Endothelial cell of umbilical vein (primary cell): Measurements from ENCODE around the gene TBCE.

Experiments used
- EZH2 ChIP-seq: IDR thresholded peaks from 2 replicates; pipeline ENCODE4 v1.6.1; 2012; ENCODE audit warnings: borderline replicate concordance, low read depth, mild to moderate bottlenecking, moderate library complexity, low read length, inconsistent platforms; ENCODE audit not compliant: severe bottlenecking
- POLR2AphosphoS5 ChIP-seq: IDR thresholded peaks from 2 replicates; pipeline ENCODE4 v1.6.1; 2012; ENCODE audit warnings: low read depth, mild to moderate bottlenecking, control low read depth, low read length, moderate library complexity; ENCODE audit not compliant: insufficient read depth
- TF ChIP-seq, protein P1 (sequence below): IDR thresholded peaks from 2 replicates; pipeline ENCODE4 v1.6.1; 2011; ENCODE audit not compliant: insufficient read depth, insufficient read length

DNA sequence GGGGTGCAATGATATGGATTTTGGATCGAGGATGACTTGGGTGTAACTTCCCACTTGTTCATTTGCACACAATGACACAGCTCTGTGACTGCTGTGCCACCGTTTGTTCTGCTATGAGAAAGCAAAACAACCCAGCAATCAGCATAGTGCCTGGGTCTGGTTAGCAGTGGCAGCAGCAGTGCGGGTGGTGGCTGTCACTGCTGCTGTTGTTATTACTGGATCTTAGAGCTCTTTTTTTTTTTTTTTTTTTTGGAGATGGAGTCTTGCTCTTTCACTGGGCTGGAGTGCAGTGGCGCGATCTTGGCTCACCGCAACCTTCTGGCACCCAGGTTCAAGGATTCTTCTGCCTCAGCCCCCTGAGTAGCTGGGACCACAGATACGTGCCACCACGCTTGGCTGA is 56.9 kb downstream of the TBCE start:
- TF ChIP-seq, protein P1, sequence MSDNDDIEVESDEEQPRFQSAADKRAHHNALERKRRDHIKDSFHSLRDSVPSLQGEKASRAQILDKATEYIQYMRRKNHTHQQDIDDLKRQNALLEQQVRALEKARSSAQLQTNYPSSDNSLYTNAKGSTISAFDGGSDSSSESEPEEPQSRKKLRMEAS: no peak
- TF ChIP-seq EZH2 (no peak), POLR2AphosphoS5 (no peak)
